ENCODE results near the gene ZNF790. TPM values are rescaled to one million over a fixed set of nuclear protein-coding genes. Genes with fewer than 3 reads are reported as not detected.

The ZNF790 gene
- total RNA-seq, 1 experiment from 2014 or later: 4.4 TPM

DNA sequence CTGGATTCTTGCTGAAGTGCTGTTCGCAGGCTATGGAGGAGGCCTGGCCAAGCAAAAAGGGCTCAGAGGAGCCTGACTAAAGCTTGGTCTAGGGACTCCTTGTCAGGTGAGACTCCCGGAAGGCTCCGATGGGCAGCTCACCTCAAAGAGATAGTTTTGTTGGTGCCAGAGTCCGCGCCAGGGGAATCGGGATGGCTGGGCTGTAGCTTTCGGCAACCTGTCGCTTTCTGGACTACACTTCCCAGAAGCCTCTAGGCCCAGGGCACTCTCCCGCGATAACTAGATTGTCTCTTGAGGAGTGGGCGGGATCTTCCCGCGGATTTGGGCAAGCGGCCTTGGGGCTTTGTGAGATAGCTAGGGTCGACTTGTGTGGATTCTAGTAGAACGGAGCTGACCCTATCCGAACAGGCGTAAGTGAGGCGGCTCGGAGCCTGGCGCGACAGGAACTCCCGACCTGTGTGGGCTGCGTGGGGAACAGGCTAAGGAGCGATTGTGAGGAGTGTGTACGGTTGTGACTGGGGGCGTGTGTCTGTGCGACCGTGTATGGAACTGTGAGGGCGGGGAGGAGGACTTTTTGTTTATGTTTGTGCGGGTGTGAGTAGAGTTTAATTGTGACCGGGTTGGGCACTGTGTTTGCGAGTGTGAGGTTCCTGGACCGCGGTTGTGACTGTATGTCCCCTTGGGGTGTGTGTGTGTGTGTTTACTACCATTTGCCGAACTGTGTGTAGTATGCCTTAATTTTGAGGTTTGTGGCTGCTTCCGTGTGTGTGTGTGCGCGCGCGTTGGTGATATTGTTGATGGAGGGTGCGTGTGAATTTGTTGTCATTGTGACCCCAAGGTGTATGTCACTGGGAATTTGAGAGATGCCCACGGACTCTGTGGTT, 12.6 kb upstream of the ZNF790 start, which contains the start of gene ZNF345:
ZNF345 (plus strand) TSS at position 318 of the 884 bp plus-strand sequence. CDS start 25,955 bp downstream, outside the sequence.
- peak; percentile 95 for DNase-seq (ENCODE audit: low spot score)
- intact Hi-C loops (cut with micrococcal nuclease; ENCODE audit: unreplicated experiment): loop anchor here (1.0 kb wide), 1 partner anchor 54 kb away; no protein-coding TSS in a partner anchor
- Histone ChIP-seq H3K9me3 (ENCODE audit: low read depth, low read length, poor library complexity, severe bottlenecking) (peaks cover 19% of the 10 kb centered on the region), H3K27me3 (replicated peaks; ENCODE audit: insufficient read depth, low read depth, low read length, poor library complexity) (no peaks in the 10 kb centered on the region), H3K4me3 (ENCODE audit: low read depth, low read length, poor library complexity, severe bottlenecking) (peak within 1 kb of the TSS; percentile 65), H3K36me3 (ENCODE audit: insufficient read depth, low read length, poor library complexity, severe bottlenecking) (peaks cover under 1% of the 10 kb centered on the region), H3K27ac (ENCODE audit: low read depth, low read length, poor library complexity, severe bottlenecking) (peak within 1 kb of the TSS; percentile 71), H3K4me1 (ENCODE audit: insufficient read depth, low read length, poor library complexity, severe bottlenecking) (no peaks in the 10 kb centered on the region)
- no peak for TF ChIP-seq EZH2 (IDR thresholded peaks at IDR 0.05; ENCODE audit: borderline replicate concordance, low read depth, low read length, poor library complexity, severe bottlenecking)
- TF ChIP-seq, protein P1, sequence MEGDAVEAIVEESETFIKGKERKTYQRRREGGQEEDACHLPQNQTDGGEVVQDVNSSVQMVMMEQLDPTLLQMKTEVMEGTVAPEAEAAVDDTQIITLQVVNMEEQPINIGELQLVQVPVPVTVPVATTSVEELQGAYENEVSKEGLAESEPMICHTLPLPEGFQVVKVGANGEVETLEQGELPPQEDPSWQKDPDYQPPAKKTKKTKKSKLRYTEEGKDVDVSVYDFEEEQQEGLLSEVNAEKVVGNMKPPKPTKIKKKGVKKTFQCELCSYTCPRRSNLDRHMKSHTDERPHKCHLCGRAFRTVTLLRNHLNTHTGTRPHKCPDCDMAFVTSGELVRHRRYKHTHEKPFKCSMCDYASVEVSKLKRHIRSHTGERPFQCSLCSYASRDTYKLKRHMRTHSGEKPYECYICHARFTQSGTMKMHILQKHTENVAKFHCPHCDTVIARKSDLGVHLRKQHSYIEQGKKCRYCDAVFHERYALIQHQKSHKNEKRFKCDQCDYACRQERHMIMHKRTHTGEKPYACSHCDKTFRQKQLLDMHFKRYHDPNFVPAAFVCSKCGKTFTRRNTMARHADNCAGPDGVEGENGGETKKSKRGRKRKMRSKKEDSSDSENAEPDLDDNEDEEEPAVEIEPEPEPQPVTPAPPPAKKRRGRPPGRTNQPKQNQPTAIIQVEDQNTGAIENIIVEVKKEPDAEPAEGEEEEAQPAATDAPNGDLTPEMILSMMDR (conservative IDR thresholded peaks at IDR 0.05; ENCODE audit: low read depth, low read length): no peak
- TSS peak; percentile 90 for BruUV-seq (replicated peaks)
- CTCF ChIA-PET: no interaction called here
- POLR2A ChIA-PET (ENCODE audit: low non-redundant PET): no interaction called here

GRCh38 chr19:36849701-36850558, 11.7 kb upstream of the ZNF790 start:
- Histone ChIP-seq H3K4me1 (ENCODE audit: insufficient read depth, low read length, poor library complexity, severe bottlenecking) (no peaks in the 10 kb centered on the region), H3K27ac (ENCODE audit: low read depth, low read length, poor library complexity, severe bottlenecking) (peak overlapping the region; percentile 71)

GRCh38 chr19:36847968-36848367, 9.8 kb upstream of the ZNF790 start:
- Histone ChIP-seq H3K27ac (ENCODE audit: low read depth, low read length, poor library complexity, severe bottlenecking) (no peak overlapping the region), H3K4me3 (ENCODE audit: low read depth, low read length, poor library complexity, severe bottlenecking) (no peak overlapping the region), H3K36me3 (ENCODE audit: insufficient read depth, low read length, poor library complexity, severe bottlenecking) (no peaks in the 10 kb centered on the region), H3K27me3 (replicated peaks; ENCODE audit: insufficient read depth, low read depth, low read length, poor library complexity) (no peaks in the 10 kb centered on the region), H3K4me1 (ENCODE audit: insufficient read depth, low read length, poor library complexity, severe bottlenecking) (no peaks in the 10 kb centered on the region), H3K9me3 (ENCODE audit: low read depth, low read length, poor library complexity, severe bottlenecking) (peaks cover 18% of the 10 kb centered on the region)
- CTCF ChIA-PET: no interaction called here
- no peak for DNase-seq (ENCODE audit: low spot score)
- POLR2A ChIA-PET (ENCODE audit: low non-redundant PET): no interaction called here
- no TSS peak for BruUV-seq (replicated peaks)
- intact Hi-C loops (cut with micrococcal nuclease; ENCODE audit: unreplicated experiment): no loop called here
- TF ChIP-seq, protein P1 (conservative IDR thresholded peaks at IDR 0.05; ENCODE audit: low read depth, low read length): no peak
- TF ChIP-seq EZH2 (IDR thresholded peaks at IDR 0.05; ENCODE audit: borderline replicate concordance, low read depth, low read length, poor library complexity, severe bottlenecking): no peak

More at GRCh38 chr19:36849701-36850558, 11.7 kb upstream of the ZNF790 start:
- POLR2A ChIA-PET (ENCODE audit: low non-redundant PET): interaction anchor here (0.6 kb wide), 1 partner anchor 694 kb away, joined by 3 read pairs; no protein-coding TSS in a partner anchor
- Histone ChIP-seq H3K27me3 (replicated peaks; ENCODE audit: insufficient read depth, low read depth, low read length, poor library complexity) (no peaks in the 10 kb centered on the region), H3K36me3 (ENCODE audit: insufficient read depth, low read length, poor library complexity, severe bottlenecking) (no peaks in the 10 kb centered on the region), H3K9me3 (ENCODE audit: low read depth, low read length, poor library complexity, severe bottlenecking) (peaks cover 16% of the 10 kb centered on the region), H3K4me3 (ENCODE audit: low read depth, low read length, poor library complexity, severe bottlenecking) (peak overlapping the region; percentile 65)
- DNase-seq (ENCODE audit: low spot score): peak; percentile 89
- CTCF ChIA-PET: no interaction called here
- TF ChIP-seq, protein P1 (conservative IDR thresholded peaks at IDR 0.05; ENCODE audit: low read depth, low read length): no peak
- TF ChIP-seq EZH2 (IDR thresholded peaks at IDR 0.05; ENCODE audit: borderline replicate concordance, low read depth, low read length, poor library complexity, severe bottlenecking): no peak
- BruUV-seq (replicated peaks): no TSS peak
- intact Hi-C loops (cut with micrococcal nuclease; ENCODE audit: unreplicated experiment): loop anchor here (1.0 kb wide), 1 partner anchor 53 kb away; no protein-coding TSS in a partner anchor
